Ishikawa (cell line): ENCODE measurements around the gene NDRG3.

Source experiments
- CEBPB ChIP-seq: IDR thresholded peaks from 2 replicates; pipeline ENCODE4 v1.6.1; 2012
- CREB1 ChIP-seq: IDR thresholded peaks from 2 replicates; pipeline ENCODE4 v1.6.1; 2012; ENCODE audit warnings: low read depth
- EGR1 ChIP-seq: IDR thresholded peaks from 2 replicates; pipeline ENCODE4 v1.6.1; 2012
- EP300 ChIP-seq: IDR thresholded peaks from 2 replicates; pipeline ENCODE4 v1.6.1; 2012; ENCODE audit warnings: borderline replicate concordance
- FOXM1 ChIP-seq: IDR thresholded peaks from 2 replicates; pipeline ENCODE4 v1.6.1; 2012; ENCODE audit warnings: low read depth, borderline replicate concordance
- MAX ChIP-seq: IDR thresholded peaks from 2 replicates; pipeline ENCODE4 v1.6.1; 2012
- NFIC ChIP-seq: IDR thresholded peaks from 2 replicates; pipeline ENCODE4 v1.6.1; 2012
- RAD21 ChIP-seq: IDR thresholded peaks from 2 replicates; pipeline ENCODE4 v1.6.1; 2012; ENCODE audit warnings: low read depth
- REST ChIP-seq: IDR thresholded peaks from 2 replicates; pipeline ENCODE4 v1.6.1; 2012; ENCODE audit warnings: low read depth, mild to moderate bottlenecking
- TAF1 ChIP-seq: IDR thresholded peaks from 2 replicates; pipeline ENCODE4 v1.6.1; 2012; ENCODE audit warnings: low read depth, mild to moderate bottlenecking
- TCF12 ChIP-seq: IDR thresholded peaks from 2 replicates; pipeline ENCODE4 v1.6.1; 2012; ENCODE audit warnings: low read depth
- TEAD4 ChIP-seq: IDR thresholded peaks from 2 replicates; pipeline ENCODE4 v1.6.1; 2012
- USF1 ChIP-seq: IDR thresholded peaks from 2 replicates; pipeline ENCODE4 v1.6.1; 2012
- YY1 ChIP-seq: IDR thresholded peaks from 2 replicates; pipeline ENCODE4 v1.6.1; 2012; ENCODE audit warnings: low read depth
- ZBTB7A ChIP-seq: IDR thresholded peaks from 2 replicates; pipeline ENCODE4 v1.6.1; 2012; ENCODE audit warnings: low read depth

Gene NDRG3

GRCh38 chr20:36775196-36775595 is 29.3 kb upstream of the NDRG3 start:
- no peak for TF ChIP-seq TCF12
- TF ChIP-seq FOXM1 = no peak
- TF ChIP-seq NFIC = no peak
- no peak for TF ChIP-seq USF1
- no peak for TF ChIP-seq TEAD4
- no peak for TF ChIP-seq CEBPB
- TF ChIP-seq EP300 = no peak
- TF ChIP-seq CREB1 = no peak
- no peak for TF ChIP-seq RAD21
- TF ChIP-seq REST = no peak
- TF ChIP-seq TAF1 = no peak
- no peak for TF ChIP-seq YY1
- no peak for TF ChIP-seq EGR1

GRCh38 chr20:36773597-36774390 is 27.9 kb upstream of the NDRG3 start, which contains the start of gene DSN1:
TSS of gene DSN1 (minus strand) at chr20:36773763. CDS start at chr20:36771458, 2,305 bp downstream.
- no peak for TF ChIP-seq FOXM1
- peak; percentile 58 for TF ChIP-seq CREB1
- 0 out of 2 replicates have a peak, but pooled peaks have one; percentile 14 for TF ChIP-seq EP300
- no peak for TF ChIP-seq EGR1
- no peak for TF ChIP-seq NFIC
- TF ChIP-seq YY1 = 0 out of 2 replicates have a peak, but pooled peaks have one; percentile 9
- no peak for TF ChIP-seq ZBTB7A
- peak; percentile 89 for TF ChIP-seq TAF1
- no peak for TF ChIP-seq TEAD4
- no peak for TF ChIP-seq USF1
- TF ChIP-seq REST = no peak
- TF ChIP-seq RAD21 = peak; percentile 38; the same call in 1 of the 2 replicates
- peak; percentile 76 for TF ChIP-seq MAX
- peak; percentile 34; the same call in 1 of the 2 replicates for TF ChIP-seq TCF12
- TF ChIP-seq CEBPB = no peak

- no peak for TF ChIP-seq NFIC
Measured at GRCh38 chr20:36773107-36773596, 27.3 kb upstream of the NDRG3 start.

GRCh38 chr20:36770680-36771079 is 24.8 kb upstream of the NDRG3 start:
- TF ChIP-seq TAF1 = no peak

- TF ChIP-seq TEAD4 (no peak), TCF12 (no peak), MAX (no peak), EGR1 (no peak), YY1 (no peak)
Measured at GRCh38 chr20:36768768-36769430, 23.0 kb upstream of the NDRG3 start.

- TF ChIP-seq EGR1 = no peak
- no peak for TF ChIP-seq EP300
- TF ChIP-seq CREB1 = no peak
- no peak for TF ChIP-seq TEAD4
- no peak for TF ChIP-seq ZBTB7A
- TF ChIP-seq RAD21 = no peak
- TF ChIP-seq CEBPB = no peak
- TF ChIP-seq FOXM1 = no peak
- TF ChIP-seq TCF12 = no peak
Measured at GRCh38 chr20:36761125-36761524, 15.2 kb upstream of the NDRG3 start.
